Natural killer cell (primary cell): ENCODE data around the gene APBB1. TPM values are rescaled to one million over a fixed set of nuclear protein-coding genes. Genes with fewer than 3 reads are reported as not detected.

Experiments
- ATAC-seq, 3 donors: fragments of 150-1000 bp in 2 of 3; fragments of 200-7000 bp in 1 of 3; cut with Tn5 transposase; 1 replicate in 1 of 3; 2 replicates in 2 of 3; pipeline ENCODE4 v1.10.0; 2021; ENCODE audit warnings: mild to moderate bottlenecking in 2 of 3, moderate library complexity in 2 of 3
- DNase-seq, 2 donors: peaks; one replicate each; pipeline versions ENCODE4 v3.0.0 to v3.0.0-alpha.2; 2013 to 2021; ENCODE audit warnings: mixed read lengths in 1 of 2
- H3K27ac ChIP-seq: one replicate; pipeline ENCODE4 v1.5.1; 2013; ENCODE audit warnings: mild to moderate bottlenecking, low read length
- H3K27me3 ChIP-seq: one replicate; pipeline ENCODE4 v1.6.1; 2013; ENCODE audit warnings: low read length; ENCODE audit not compliant: control insufficient read depth, insufficient read depth
- H3K36me3 ChIP-seq: one replicate; pipeline ENCODE4 v1.6.1; 2013; ENCODE audit warnings: low read length; ENCODE audit not compliant: control insufficient read depth, insufficient read depth
- H3K4me1 ChIP-seq: one replicate; pipeline ENCODE4 v1.6.1; 2013; ENCODE audit warnings: low read length; ENCODE audit not compliant: control insufficient read depth, insufficient read depth
- H3K4me3 ChIP-seq: one replicate; pipeline ENCODE4 v1.5.1; 2013; ENCODE audit warnings: low read length
- H3K9me3 ChIP-seq: one replicate; pipeline ENCODE4 v1.6.1; 2013; ENCODE audit warnings: low read length; ENCODE audit not compliant: control insufficient read depth, insufficient read depth
- H3K27ac Mint-ChIP-seq, 2 donors: one replicate each; pipeline ENCODE4 v1.8.0; 2022; ENCODE audit warnings: mild to moderate bottlenecking in 2 of 2, mixed read lengths in 2 of 2, moderate library complexity in 1 of 2
- H3K27me3 Mint-ChIP-seq, 2 donors: one replicate each; pipeline ENCODE4 v1.8.0; 2022; ENCODE audit warnings: low read depth in 2 of 2, mixed read lengths in 2 of 2
- H3K36me3 Mint-ChIP-seq: one replicate; pipeline ENCODE4 v1.8.0; 2022; ENCODE audit warnings: mixed read lengths
- H3K4me1 Mint-ChIP-seq, 2 donors: one replicate each; pipeline ENCODE4 v1.8.0; 2022; ENCODE audit warnings: mixed read lengths in 2 of 2
- H3K4me3 Mint-ChIP-seq: one replicate; pipeline ENCODE4 v1.8.0; 2022; ENCODE audit warnings: mild to moderate bottlenecking, moderate library complexity, mixed read lengths
- H3K9me3 Mint-ChIP-seq, 2 donors: one replicate each; pipeline ENCODE4 v1.8.0; 2022; ENCODE audit warnings: mixed read lengths in 2 of 2
- CTCF ChIP-seq: fragments of 200-600 bp; IDR thresholded peaks from one replicate; pipeline ENCODE4 v1.8.0; 2022; ENCODE audit warnings: antibody characterized with exemption
- WGBS: methylation state at CpG from one replicate; pipeline ENCODE4 v1.1.7; 2013; ENCODE audit warnings: missing lambda C conversion rate; ENCODE audit not compliant: insufficient coverage; 5-methylcytosine and 5-hydroxymethylcytosine counted together
- intact Hi-C: fragments of 100-400 bp; cut with micrococcal nuclease; formaldehyde crosslinking; loops from one replicate; pipeline ENCODE4 v1.14.2; 2022
- total RNA-seq, 4 donors: library from RNA; stranded (reverse); fragments of 120-200 nt in 1 of 4; gene quantifications; one replicate each; pipeline versions ENCODE4 v1.2.3 to v1.2.4, GENCODE V29; 2013 to 2022

APBB1 gene
- total RNA-seq, 3 donors from 2014 or later (not counting 1 experiment from before 2014, with no cell fraction given) = 62.8 to 77.1 (median 67.5) TPM

- Histone ChIP-seq H3K36me3 (no peaks in the 10 kb centered on the region), H3K4me3 (no peak overlapping the region), H3K4me1 (peaks cover 4% of the 10 kb centered on the region), H3K27ac (peak overlapping the region; percentile 3), H3K9me3 (no peaks in the 10 kb centered on the region), H3K27me3 (no peaks in the 10 kb centered on the region)
- Mint-ChIP-seq H3K36me3 (no peaks in the 10 kb centered on the region), H3K4me3 (no peak overlapping the region), H3K4me1 (no peaks in the 10 kb centered on the region), H3K27ac (no peak overlapping the region), H3K9me3 (no peaks in the 10 kb centered on the region), H3K27me3 (no peaks in the 10 kb centered on the region)
- intact Hi-C loops = loop anchor here (2.0 to 5.0 kb wide), 2 partner anchors 329 to 379 kb away; no protein-coding TSS in a partner anchor
- ATAC-seq (peak in 1 of 3 donors; percentile 33), DNase-seq (peak in 1 of 2 donors; percentile 50)
- 17% methylated on average over 4 of the region's 4 CpGs for WGBS
- no peak for TF ChIP-seq CTCF
Measured at GRCh38 chr11:6377902-6378639, 40.8 kb downstream of the APBB1 start.

- ATAC-seq (no peak), DNase-seq (no peak)
- Histone ChIP-seq H3K27ac (no peak overlapping the region), H3K4me1 (no peaks in the 10 kb centered on the region), H3K9me3 (no peaks in the 10 kb centered on the region), H3K36me3 (no peaks in the 10 kb centered on the region), H3K27me3 (no peaks in the 10 kb centered on the region), H3K4me3 (no peak overlapping the region)
- no peak for TF ChIP-seq CTCF
- Mint-ChIP-seq H3K36me3 (no peaks in the 10 kb centered on the region), H3K27ac (no peak overlapping the region), H3K4me3 (no peak overlapping the region), H3K9me3 (no peaks in the 10 kb centered on the region), H3K27me3 (no peaks in the 10 kb centered on the region), H3K4me1 (no peaks in the 10 kb centered on the region)
- intact Hi-C loops = no loop called here
- WGBS = 93% methylated on average over 6 of the region's 6 CpGs
Measured at GRCh38 chr11:6371825-6372224, 47.1 kb downstream of the APBB1 start.

- ATAC-seq = no peak
- no peak overlapping the region for H3K4me3 ChIP-seq
- Mint-ChIP-seq H3K4me1 (no peaks in the 10 kb centered on the region), H3K4me3 (no peak overlapping the region), H3K27ac (no peak overlapping the region), H3K36me3 (no peaks in the 10 kb centered on the region), H3K9me3 (no peaks in the 10 kb centered on the region), H3K27me3 (no peaks in the 10 kb centered on the region)
- 85% methylated on average over 2 of the region's 2 CpGs for WGBS
- H3K4me1 ChIP-seq = no peaks in the 10 kb centered on the region
- H3K36me3 ChIP-seq = no peaks in the 10 kb centered on the region
- H3K9me3 ChIP-seq = no peaks in the 10 kb centered on the region
- no peak for TF ChIP-seq CTCF
- intact Hi-C loops = no loop called here
- no peaks in the 10 kb centered on the region for H3K27me3 ChIP-seq
- DNase-seq = no peak
- H3K27ac ChIP-seq = no peak overlapping the region
Measured at GRCh38 chr11:6365659-6366058, 53.2 kb downstream of the APBB1 start.
